Mammary microvascular endothelial cell (primary cell): ENCODE measurements around the gene SLC44A5. TPM values are rescaled to one million over a fixed set of nuclear protein-coding genes. Genes with fewer than 3 reads are reported as not detected.

Source experiments
- total RNA-seq: library from RNA; depleted of rRNA; stranded (reverse); fragments of >200 nt; gene quantifications from 2 replicates; pipeline ENCODE4 v1.2.3, GENCODE V29; 2015

The SLC44A5 gene
- total RNA-seq, result 0.44 and 0.47 TPM in 2 replicates

GRCh38 chr1:75611014-75611413 lies at the start of gene SLC44A5:
TSS of gene SLC44A5 (minus strand) at chr1:75611114. CDS start at chr1:75541447, 69,667 bp downstream.

Other genes starting within 250 kb of the SLC44A5 start
- gene ACADM, start 113.6 kb upstream of the SLC44A5 start, total RNA-seq, result 21.4 and 30.1 TPM in 2 replicates
- gene RABGGTB, start 175.1 kb upstream of the SLC44A5 start, total RNA-seq, result 49.8 and 58.4 TPM in 2 replicates
- gene MSH4, start 185.8 kb upstream of the SLC44A5 start, total RNA-seq, result 0.05 and 0.13 TPM in 2 replicates